ENCODE results near the gene CEBPA.

CEBPA gene

GRCh38 chr19:33302175-33302973, at the start of gene CEBPA:
TSS of gene CEBPA (minus strand) at chr19:33302534. CDS start at chr19:33302414, 120 bp downstream.
- H3K9me3 Mint-ChIP-seq, result no peaks in the 10 kb centered on the region
- H3K27me3 Mint-ChIP-seq (ENCODE audit: low read depth), result peaks cover 52% of the 10 kb centered on the region
- H3K4me1 Mint-ChIP-seq (ENCODE audit: low read depth), result no peaks in the 10 kb centered on the region
- peak within 1 kb of the TSS; percentile 51 for H3K4me3 Mint-ChIP-seq
- H3K36me3 Mint-ChIP-seq (ENCODE audit: low read depth), result no peaks in the 10 kb centered on the region
- DNase-seq (ENCODE audit: low spot score), result peak; percentile 70
- H3K27ac Mint-ChIP-seq, result no peak within 1 kb of the TSS

- DNase-seq (ENCODE audit: low spot score), result no peak
- Mint-ChIP-seq H3K36me3 (ENCODE audit: low read depth) (no peaks in the 10 kb centered on the region), H3K27me3 (ENCODE audit: low read depth) (peaks cover 5% of the 10 kb centered on the region), H3K27ac (no peak overlapping the region), H3K4me3 (no peak overlapping the region), H3K9me3 (no peaks in the 10 kb centered on the region), H3K4me1 (ENCODE audit: low read depth) (no peaks in the 10 kb centered on the region)
These were observed 48.4 kb upstream of the CEBPA start for GRCh38 chr19:33350538-33351309.

DNA sequence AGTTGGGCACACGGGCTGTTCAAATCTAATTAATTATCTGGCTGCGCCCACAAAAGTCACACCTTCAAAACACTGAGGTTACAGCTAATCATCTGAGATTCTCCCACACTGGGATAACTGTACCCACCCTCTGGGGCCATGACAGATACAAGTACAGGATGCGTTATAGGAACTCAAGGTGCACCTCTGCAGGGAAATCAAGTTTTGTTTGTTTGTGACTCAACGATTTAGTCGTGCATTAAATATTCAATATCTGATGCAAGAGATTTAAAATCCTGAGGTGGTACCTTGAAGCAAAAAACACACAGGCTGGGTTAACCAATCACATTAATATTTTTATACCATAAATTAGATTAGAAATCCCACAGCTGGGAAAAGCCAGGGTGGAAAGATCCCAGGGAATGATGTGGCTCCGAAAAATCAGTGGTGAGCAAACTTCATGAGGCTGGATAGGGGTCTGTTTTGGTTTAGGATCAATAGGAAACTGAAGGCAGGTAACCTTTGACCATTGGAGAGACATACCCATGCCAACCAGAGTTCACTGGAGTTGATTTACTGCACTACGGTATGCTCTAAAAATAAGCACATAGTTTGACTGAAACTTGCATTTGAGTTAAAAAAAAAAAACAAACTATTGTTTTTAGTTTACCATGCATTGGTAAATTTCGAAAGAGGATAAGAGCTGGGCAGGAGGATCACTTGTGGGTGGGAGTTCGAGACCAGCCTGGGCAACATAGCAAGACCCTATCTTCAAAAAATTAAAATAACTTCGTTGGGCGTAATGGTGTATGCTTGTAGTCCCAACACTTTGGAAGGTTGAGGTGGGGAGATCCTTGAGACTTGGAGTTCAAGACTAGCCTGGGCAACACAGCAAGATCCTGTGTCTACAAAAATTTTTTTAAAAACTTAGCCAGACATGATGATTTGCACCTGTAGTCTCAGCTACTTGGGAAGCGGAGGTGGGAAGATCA, 47.3 kb upstream of the CEBPA start:
- Mint-ChIP-seq H3K9me3 (no peaks in the 10 kb centered on the region), H3K27me3 (ENCODE audit: low read depth) (peaks cover 5% of the 10 kb centered on the region), H3K36me3 (ENCODE audit: low read depth) (no peaks in the 10 kb centered on the region), H3K4me1 (ENCODE audit: low read depth) (no peaks in the 10 kb centered on the region), H3K27ac (no peak overlapping the region), H3K4me3 (no peak overlapping the region)
- no peak for DNase-seq (ENCODE audit: low spot score)

GRCh38 chr19:33348301-33349010, 46.1 kb upstream of the CEBPA start:
- H3K36me3 Mint-ChIP-seq (ENCODE audit: low read depth), result no peaks in the 10 kb centered on the region
- DNase-seq (ENCODE audit: low spot score), result no peak
- no peaks in the 10 kb centered on the region for H3K9me3 Mint-ChIP-seq
- peaks cover 9% of the 10 kb centered on the region for H3K27me3 Mint-ChIP-seq (ENCODE audit: low read depth)
- no peaks in the 10 kb centered on the region for H3K4me1 Mint-ChIP-seq (ENCODE audit: low read depth)
- H3K27ac Mint-ChIP-seq, result no peak overlapping the region
- H3K4me3 Mint-ChIP-seq, result no peak overlapping the region

GRCh38 chr19:33347300-33347699, 45.0 kb upstream of the CEBPA start:
- no peak overlapping the region for H3K27ac Mint-ChIP-seq
- no peak overlapping the region for H3K4me3 Mint-ChIP-seq
- H3K27me3 Mint-ChIP-seq (ENCODE audit: low read depth), result peaks cover 13% of the 10 kb centered on the region
- no peaks in the 10 kb centered on the region for H3K36me3 Mint-ChIP-seq (ENCODE audit: low read depth)
- no peak for DNase-seq (ENCODE audit: low spot score)
- H3K9me3 Mint-ChIP-seq, result no peaks in the 10 kb centered on the region
- H3K4me1 Mint-ChIP-seq (ENCODE audit: low read depth), result no peaks in the 10 kb centered on the region

DNA sequence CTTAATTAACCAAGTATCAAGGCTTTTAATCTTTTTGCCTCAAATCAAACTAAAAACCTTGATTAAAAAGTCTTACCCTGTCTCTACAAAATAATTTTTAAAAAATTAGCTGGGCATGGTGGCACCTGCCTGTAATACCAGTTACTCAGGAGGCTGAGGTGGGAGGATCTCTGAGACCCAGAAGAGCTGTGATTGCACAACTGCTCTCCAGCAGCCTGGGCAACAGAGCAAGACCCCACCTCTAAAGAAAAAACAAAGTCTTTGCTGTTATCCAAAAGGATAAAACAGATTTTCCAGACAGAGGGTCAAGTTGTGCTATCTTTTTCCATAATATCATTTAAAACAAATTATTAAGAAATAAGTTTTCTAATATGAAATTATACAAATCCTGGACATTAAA, 44.3 kb upstream of the CEBPA start:
- Mint-ChIP-seq H3K4me1 (ENCODE audit: low read depth) (no peaks in the 10 kb centered on the region), H3K4me3 (no peak overlapping the region), H3K36me3 (ENCODE audit: low read depth) (no peaks in the 10 kb centered on the region), H3K27ac (no peak overlapping the region), H3K27me3 (ENCODE audit: low read depth) (peaks cover 15% of the 10 kb centered on the region), H3K9me3 (no peaks in the 10 kb centered on the region)
- no peak for DNase-seq (ENCODE audit: low spot score)

DNA sequence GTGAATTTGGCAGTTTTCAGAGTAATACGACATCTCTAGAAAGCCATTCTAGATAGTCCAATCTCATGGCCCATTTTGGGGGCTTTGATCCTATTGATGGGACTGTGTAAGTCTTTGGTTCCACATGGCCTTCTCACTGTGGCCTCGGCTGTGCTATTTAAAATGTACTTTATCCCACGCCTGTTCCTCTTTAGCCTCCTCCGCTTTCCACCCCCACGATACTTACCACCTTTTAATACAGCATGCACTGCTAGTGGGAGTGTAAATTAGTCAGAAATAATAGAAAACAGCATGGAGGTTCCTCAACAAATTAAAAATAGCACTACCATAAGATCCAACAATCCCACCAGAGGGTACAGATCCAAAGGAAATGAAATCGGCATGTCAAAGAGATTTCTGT, 42.8 kb upstream of the CEBPA start:
- H3K27me3 Mint-ChIP-seq (ENCODE audit: low read depth), result peaks cover 18% of the 10 kb centered on the region
- no peaks in the 10 kb centered on the region for H3K36me3 Mint-ChIP-seq (ENCODE audit: low read depth)
- DNase-seq (ENCODE audit: low spot score), result no peak
- no peak overlapping the region for H3K27ac Mint-ChIP-seq
- no peaks in the 10 kb centered on the region for H3K4me1 Mint-ChIP-seq (ENCODE audit: low read depth)
- no peak overlapping the region for H3K4me3 Mint-ChIP-seq
- H3K9me3 Mint-ChIP-seq, result no peaks in the 10 kb centered on the region

DNA sequence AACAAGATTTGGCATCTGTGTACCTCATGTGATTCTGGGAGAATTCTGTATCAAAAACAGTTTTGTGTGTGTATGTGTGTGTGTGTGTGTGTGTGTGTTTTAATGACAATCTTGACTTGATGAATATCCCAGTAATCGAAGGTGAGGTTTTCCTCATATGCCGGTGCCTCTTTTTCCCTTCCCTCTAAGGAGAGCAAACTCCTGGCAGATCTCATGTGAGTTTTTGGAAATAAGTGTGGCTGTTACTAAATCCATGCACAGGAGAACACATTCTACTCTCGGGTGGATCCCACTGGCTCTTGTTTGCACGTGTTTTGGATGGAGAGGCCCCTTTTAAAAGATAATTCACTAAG, 42.2 kb upstream of the CEBPA start:
- Mint-ChIP-seq H3K27me3 (ENCODE audit: low read depth) (peaks cover 19% of the 10 kb centered on the region), H3K4me1 (ENCODE audit: low read depth) (no peaks in the 10 kb centered on the region), H3K9me3 (no peaks in the 10 kb centered on the region), H3K4me3 (no peak overlapping the region), H3K27ac (no peak overlapping the region), H3K36me3 (ENCODE audit: low read depth) (no peaks in the 10 kb centered on the region)
- no peak for DNase-seq (ENCODE audit: low spot score)

GRCh38 chr19:33343859-33344572, 41.7 kb upstream of the CEBPA start:
- Mint-ChIP-seq H3K9me3 (no peaks in the 10 kb centered on the region), H3K4me1 (ENCODE audit: low read depth) (no peaks in the 10 kb centered on the region), H3K36me3 (ENCODE audit: low read depth) (no peaks in the 10 kb centered on the region), H3K4me3 (no peak overlapping the region), H3K27ac (no peak overlapping the region), H3K27me3 (ENCODE audit: low read depth) (peaks cover 23% of the 10 kb centered on the region)
- no peak for DNase-seq (ENCODE audit: low spot score)

- Mint-ChIP-seq H3K27ac (no peak overlapping the region), H3K4me1 (ENCODE audit: low read depth) (no peaks in the 10 kb centered on the region), H3K27me3 (ENCODE audit: low read depth) (peaks cover 27% of the 10 kb centered on the region), H3K36me3 (ENCODE audit: low read depth) (no peaks in the 10 kb centered on the region), H3K4me3 (no peak overlapping the region), H3K9me3 (no peaks in the 10 kb centered on the region)
- DNase-seq (ENCODE audit: low spot score), result no peak
These were observed 41.0 kb upstream of the CEBPA start for GRCh38 chr19:33343301-33343700.

DNA sequence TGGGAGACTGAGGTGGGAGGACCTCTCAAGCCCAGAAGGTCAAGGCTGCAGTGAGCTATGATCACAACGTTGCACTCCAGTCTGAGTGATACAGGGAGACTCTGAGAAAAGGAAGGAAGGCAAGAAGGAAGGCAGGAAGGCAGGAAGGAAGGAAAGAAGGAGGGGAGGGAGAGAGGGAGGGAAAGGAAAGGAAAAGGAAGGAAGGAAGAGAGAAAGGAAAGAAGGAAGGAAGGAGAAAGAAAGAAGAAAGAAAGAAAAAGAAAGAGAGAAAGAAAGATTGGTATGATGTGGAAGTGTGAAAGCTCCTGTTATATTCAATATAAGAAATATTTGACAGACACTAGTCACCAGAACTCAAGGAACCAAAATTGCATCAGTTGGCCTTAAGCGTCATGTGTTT, 38.7 kb upstream of the CEBPA start:
- Mint-ChIP-seq H3K27me3 (ENCODE audit: low read depth) (peaks cover 31% of the 10 kb centered on the region), H3K27ac (no peak overlapping the region), H3K4me1 (ENCODE audit: low read depth) (no peaks in the 10 kb centered on the region), H3K4me3 (no peak overlapping the region), H3K9me3 (no peaks in the 10 kb centered on the region), H3K36me3 (ENCODE audit: low read depth) (no peaks in the 10 kb centered on the region)
- DNase-seq (ENCODE audit: low spot score), result no peak

GRCh38 chr19:33339016-33339984, 37.0 kb upstream of the CEBPA start:
- H3K4me1 Mint-ChIP-seq (ENCODE audit: low read depth), result no peaks in the 10 kb centered on the region
- H3K27me3 Mint-ChIP-seq (ENCODE audit: low read depth), result peaks cover 24% of the 10 kb centered on the region
- H3K4me3 Mint-ChIP-seq, result no peak overlapping the region
- no peak for DNase-seq (ENCODE audit: low spot score)
- no peaks in the 10 kb centered on the region for H3K9me3 Mint-ChIP-seq
- H3K27ac Mint-ChIP-seq, result no peak overlapping the region
- no peaks in the 10 kb centered on the region for H3K36me3 Mint-ChIP-seq (ENCODE audit: low read depth)
